Measurements from ENCODE around the gene TPCN2. TPM values are rescaled to one million over a fixed set of nuclear protein-coding genes. Genes with fewer than 3 reads are reported as not detected.

Gene TPCN2
- total and polyA plus RNA-seq, 4 donors = 6.4 to 20.8 (median 12.1) TPM

GRCh38 chr11:69111624-69112542 lies 63.2 kb downstream of the TPCN2 start:
- TF ChIP-seq HNF4G (IDR thresholded peaks at IDR 0.05) = no peak
- TF ChIP-seq SP1 (IDR thresholded peaks at IDR 0.05) = no peak
- TF ChIP-seq FOXA1 (IDR thresholded peaks at IDR 0.05) = no peak
- TF ChIP-seq REST (IDR thresholded peaks at IDR 0.05) = no peak
- no peak for TF ChIP-seq NR2F2 (IDR thresholded peaks at IDR 0.05)
- no peak for TF ChIP-seq HNF4A (conservative IDR thresholded peaks at IDR 0.05)
- TF ChIP-seq RXRA (IDR thresholded peaks at IDR 0.05) = no peak
- TF ChIP-seq RAD21 (IDR thresholded peaks at IDR 0.05) = no peak
- TF ChIP-seq JUND (IDR thresholded peaks at IDR 0.05) = no peak
- TF ChIP-seq EGR1 (IDR thresholded peaks at IDR 0.05; ENCODE audit: low read depth in 2 of 2) = no peak
- no peak for TF ChIP-seq TAF1 (conservative IDR thresholded peaks at IDR 0.05)
- TF ChIP-seq YY1 (IDR thresholded peaks at IDR 0.05) = no peak
- TF ChIP-seq GABPA (IDR thresholded peaks at IDR 0.05 in 1 of 2, conservative IDR thresholded peaks at IDR 0.05 in 1 of 2) = no peak
- TF ChIP-seq ZBTB33 (IDR thresholded peaks at IDR 0.05) = no peak
- TF ChIP-seq CTCF (IDR thresholded peaks at IDR 0.05; ENCODE audit: low read depth, low read length, missing input control) = no peak
- no peak for TF ChIP-seq FOXA2 (IDR thresholded peaks at IDR 0.05)
- no peak for TF ChIP-seq ATF3 (IDR thresholded peaks at IDR 0.05)
- no peak for TF ChIP-seq MAX (IDR thresholded peaks at IDR 0.05)
- Histone ChIP-seq H3K36me3 (ENCODE audit: control insufficient read depth in 4 of 4, insufficient read depth in 3 of 4, low read depth in 1 of 4, low read length in 3 of 4) (no peaks in the 10 kb centered on the region), H3K4me1 (ENCODE audit: control insufficient read depth in 4 of 4, insufficient read depth in 4 of 4, low read length in 3 of 4) (peaks cover 0 to 10% (median 4%) of the 10 kb centered on the region in 4 donors), H3K4me3 (ENCODE audit: low read depth in 1 of 3, low read length in 3 of 3) (no peak overlapping the region), H3K9ac (ENCODE audit: low read depth in 1 of 2, low read length in 2 of 2) (no peak overlapping the region), H3K27me3 (ENCODE audit: control insufficient read depth in 4 of 4, insufficient read depth in 4 of 4, low read length in 3 of 4) (no peaks in the 10 kb centered on the region), H3K27ac (ENCODE audit: low read depth in 1 of 2, low read length in 2 of 2) (no peak overlapping the region), H3K9me3 (ENCODE audit: control insufficient read depth in 4 of 4, low read length in 3 of 4) (no peaks in the 10 kb centered on the region)
- DNase-seq (ENCODE audit: low spot score) = no peak
- 94% methylated on average over 20 of the region's 20 CpGs for WGBS
